GM12891 (cell line): ENCODE measurements around the gene NRXN3.

Source experiments
- PAX5 ChIP-seq: IDR thresholded peaks from 2 replicates; pipeline ENCODE4 v1.6.1; 2011; ENCODE audit warnings: low read length, moderate library complexity, mild to moderate bottlenecking; ENCODE audit not compliant: insufficient read depth, severe bottlenecking
- POLR2A ChIP-seq: IDR thresholded peaks from 2 replicates; pipeline ENCODE4 v1.6.1; 2011; ENCODE audit warnings: low read depth, low read length, control low read depth
- POLR2AphosphoS5 ChIP-seq: IDR thresholded peaks from 2 replicates; pipeline ENCODE4 v1.6.1; 2011; ENCODE audit warnings: low read depth, low read length, control low read depth
- SPI1 ChIP-seq: IDR thresholded peaks from 2 replicates; pipeline ENCODE4 v1.6.1; 2011; ENCODE audit warnings: low read depth, low read length, control low read depth
- TAF1 ChIP-seq: IDR thresholded peaks from 2 replicates; pipeline ENCODE4 v1.6.1; 2011; ENCODE audit warnings: low read depth, low read length, control low read depth

DNA sequence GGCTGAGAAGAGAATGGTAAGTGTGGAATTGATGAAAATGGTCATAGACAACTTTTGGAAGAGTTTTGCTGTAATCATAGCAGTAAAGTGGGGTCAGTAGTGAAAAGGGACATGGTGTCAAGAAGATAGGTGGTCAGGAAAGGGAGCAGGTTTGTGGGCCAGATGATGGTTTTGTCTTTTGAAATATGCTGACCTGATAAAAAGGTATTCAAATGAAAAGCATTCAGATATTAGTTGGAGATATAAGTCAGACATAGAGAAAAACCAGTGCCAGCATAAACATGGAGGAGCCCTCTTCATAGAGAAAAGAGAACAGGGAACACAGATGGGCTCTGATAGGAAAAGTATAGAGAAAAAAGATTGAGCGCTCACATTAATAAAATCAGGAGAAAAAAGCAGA lies 518.3 kb downstream of the NRXN3 start:
- TF ChIP-seq TAF1 (no peak), POLR2AphosphoS5 (no peak), POLR2A (no peak), SPI1 (no peak), PAX5 (no peak)
